ENCODE measurements around the gene GRID1. TPM values are rescaled to one million over a fixed set of nuclear protein-coding genes. Genes with fewer than 3 reads are reported as not detected.

Gene GRID1
- total and polyA plus RNA-seq, 10 of the 15 experiments (the other 5 are each of a cell fraction or from before 2014, with no cell fraction given) = 0.04 to 0.62 (median 0.08) TPM; not detected in 5

- no TSS peak for BruUV-seq (replicated peaks)
- H3K27ac ChIP-seq (ENCODE audit: control insufficient read depth, insufficient read depth) = no peak overlapping the region
- H3K9me3 ChIP-seq (replicated peaks; ENCODE audit: control insufficient read depth, insufficient read depth, low read length) = no peaks in the 10 kb centered on the region
- intact Hi-C loops (cut with micrococcal nuclease; ENCODE audit: unreplicated experiment) = no loop called here
- H4K20me1 ChIP-seq (ENCODE audit: control insufficient read depth, insufficient read depth) = no peaks in the 10 kb centered on the region
- no peaks in the 10 kb centered on the region for H3K36me3 ChIP-seq (ENCODE audit: control insufficient read depth in 2 of 2, insufficient read depth in 2 of 2, low read length in 1 of 2)
- SMC1A ChIA-PET (ENCODE audit: uncharacterized antibody, unreplicated experiment) = interaction anchor here (0.7 kb wide), 1 partner anchor 301 kb away, joined by 4 read pairs; no protein-coding TSS in a partner anchor
- no peaks in the 10 kb centered on the region; a peak in 1 of 4 replicates for H3K27me3 ChIP-seq (replicated peaks in 1 of 2; ENCODE audit: control insufficient read depth in 2 of 2, insufficient read depth in 2 of 2, low read length in 1 of 2)
- H3K4me3 ChIP-seq = no peak overlapping the region
- H3K9ac ChIP-seq (ENCODE audit: control insufficient read depth, insufficient read depth, low read length) = no peak overlapping the region
- H3K79me2 ChIP-seq (ENCODE audit: control insufficient read depth, insufficient read depth, low read length) = no peaks in the 10 kb centered on the region
- ATAC-seq (no peak), FAIRE-seq (no peak), DNase-seq (ENCODE audit: low read depth, low spot score) (no peak)
- H2AFZ ChIP-seq (ENCODE audit: control insufficient read depth, low read depth, low read length) = no peak overlapping the region
- H3K4me1 ChIP-seq (ENCODE audit: control insufficient read depth, insufficient read depth, low read length) = no peaks in the 10 kb centered on the region
- CTCF ChIA-PET = no interaction called here
- WGBS (ENCODE audit: insufficient coverage, insufficient replicate concordance, low lambda C conversion rate, missing lambda C conversion rate) = 22% methylated on average over 5 of the region's 5 CpGs
- RAD21 ChIA-PET (ENCODE audit: unreplicated experiment) = no interaction called here
- no peak overlapping the region for H3K4me2 ChIP-seq (ENCODE audit: control insufficient read depth, insufficient read depth)
- POLR2A ChIA-PET = no interaction called here
- TF ChIP-seq RAD51 (IDR thresholded peaks at IDR 0.05) (no peak), PAX5 (IDR thresholded peaks at IDR 0.05; ENCODE audit: borderline replicate concordance, low read depth, low read length) (no peak), NFYB (IDR thresholded peaks at IDR 0.05; ENCODE audit: insufficient read depth, low read depth, low read length) (no peak), GATAD2B (conservative IDR thresholded peaks at IDR 0.05; ENCODE audit: low read depth) (no peak), MTA2 (IDR thresholded peaks at IDR 0.05; ENCODE audit: low read depth) (no peak), TCF12 (IDR thresholded peaks at IDR 0.05; ENCODE audit: low read depth, low read length) (no peak), POLR2AphosphoS5 (IDR thresholded peaks at IDR 0.05; ENCODE audit: low read length) (no peak), NR2F1 (conservative IDR thresholded peaks at IDR 0.05) (no peak), BCL11A (IDR thresholded peaks at IDR 0.05; ENCODE audit: low read depth, low read length) (no peak), CHD4 (IDR thresholded peaks at IDR 0.05) (no peak), TCF7 (IDR thresholded peaks at IDR 0.05; ENCODE audit: borderline replicate concordance) (no peak), FOS (IDR thresholded peaks at IDR 0.05; ENCODE audit: borderline replicate concordance, extremely low read depth, insufficient read length) (no peak), NFXL1 (IDR thresholded peaks at IDR 0.05; ENCODE audit: borderline replicate concordance) (no peak), BRCA1 (IDR thresholded peaks at IDR 0.05; ENCODE audit: low read depth, low read length) (no peak), ZNF687 (IDR thresholded peaks at IDR 0.05) (no peak), NKRF (conservative IDR thresholded peaks at IDR 0.05) (no peak), SRF (IDR thresholded peaks at IDR 0.05; ENCODE audit: low read depth in 2 of 2, low read length in 2 of 2) (no peak)
- in situ Hi-C loops (cut with MboI) = no loop called here
Observed at GRCh38 chr10:86248062-86248461, 118.5 kb downstream of the GRID1 start.
